ENCODE data around the gene MESP2. TPM values are rescaled to one million over a fixed set of nuclear protein-coding genes. Genes with fewer than 3 reads are reported as not detected.
A peak's percentile ranks its signal among the peaks of the same experiment; 100 is the strongest.

MESP2 gene
- total RNA-seq, 4 donors from 2014 or later: 0.45 to 1.1 TPM; not detected in 2

DNA sequence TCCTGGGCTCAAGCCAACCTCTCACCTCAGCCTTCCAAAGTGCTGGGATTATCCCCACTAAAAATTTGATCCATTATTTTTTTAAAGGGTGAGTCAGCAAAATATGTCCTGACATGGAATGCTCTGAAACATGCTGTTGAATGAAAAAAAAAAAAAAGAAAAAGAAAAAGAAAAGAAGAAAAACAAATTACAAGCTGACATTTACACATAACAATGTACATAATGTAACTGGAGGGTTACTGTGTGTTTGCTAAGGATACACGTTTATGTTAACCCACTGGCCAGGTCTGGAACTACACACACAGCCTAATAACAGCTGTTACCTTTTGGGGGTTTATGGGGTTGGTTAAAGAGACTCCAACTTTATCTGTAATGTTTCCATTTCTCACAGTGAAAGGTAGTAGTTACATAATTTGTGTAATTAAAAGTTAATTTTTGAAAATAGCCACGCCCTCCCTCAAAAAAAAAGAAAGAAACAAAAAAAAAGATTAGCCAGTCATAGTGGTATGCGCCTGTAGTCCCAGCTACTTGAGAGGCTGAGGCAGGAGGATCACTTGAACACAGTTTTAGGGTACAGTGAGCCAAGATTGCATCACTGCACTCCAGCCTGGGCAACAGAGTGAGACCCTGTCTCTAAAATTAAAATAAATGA is 3.1 kb upstream of the MESP2 start:
- TF ChIP-seq, protein P1, sequence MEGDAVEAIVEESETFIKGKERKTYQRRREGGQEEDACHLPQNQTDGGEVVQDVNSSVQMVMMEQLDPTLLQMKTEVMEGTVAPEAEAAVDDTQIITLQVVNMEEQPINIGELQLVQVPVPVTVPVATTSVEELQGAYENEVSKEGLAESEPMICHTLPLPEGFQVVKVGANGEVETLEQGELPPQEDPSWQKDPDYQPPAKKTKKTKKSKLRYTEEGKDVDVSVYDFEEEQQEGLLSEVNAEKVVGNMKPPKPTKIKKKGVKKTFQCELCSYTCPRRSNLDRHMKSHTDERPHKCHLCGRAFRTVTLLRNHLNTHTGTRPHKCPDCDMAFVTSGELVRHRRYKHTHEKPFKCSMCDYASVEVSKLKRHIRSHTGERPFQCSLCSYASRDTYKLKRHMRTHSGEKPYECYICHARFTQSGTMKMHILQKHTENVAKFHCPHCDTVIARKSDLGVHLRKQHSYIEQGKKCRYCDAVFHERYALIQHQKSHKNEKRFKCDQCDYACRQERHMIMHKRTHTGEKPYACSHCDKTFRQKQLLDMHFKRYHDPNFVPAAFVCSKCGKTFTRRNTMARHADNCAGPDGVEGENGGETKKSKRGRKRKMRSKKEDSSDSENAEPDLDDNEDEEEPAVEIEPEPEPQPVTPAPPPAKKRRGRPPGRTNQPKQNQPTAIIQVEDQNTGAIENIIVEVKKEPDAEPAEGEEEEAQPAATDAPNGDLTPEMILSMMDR (IDR thresholded peaks at IDR 0.05): no peak
- no peak for TF ChIP-seq POLR2A (IDR thresholded peaks at IDR 0.05)
- 62 to 67% methylated on average over 3 of the region's 3 CpGs for WGBS, 2 donors
- H3K4me3 ChIP-seq (ENCODE audit: low read depth, poor library complexity, severe bottlenecking): no peak overlapping the region
- no peak for DNase-seq (ENCODE audit: low spot score in 2 of 2)
- intact Hi-C loops (cut with DNase I; ENCODE audit: low total_unique reads): no loop called here

DNA sequence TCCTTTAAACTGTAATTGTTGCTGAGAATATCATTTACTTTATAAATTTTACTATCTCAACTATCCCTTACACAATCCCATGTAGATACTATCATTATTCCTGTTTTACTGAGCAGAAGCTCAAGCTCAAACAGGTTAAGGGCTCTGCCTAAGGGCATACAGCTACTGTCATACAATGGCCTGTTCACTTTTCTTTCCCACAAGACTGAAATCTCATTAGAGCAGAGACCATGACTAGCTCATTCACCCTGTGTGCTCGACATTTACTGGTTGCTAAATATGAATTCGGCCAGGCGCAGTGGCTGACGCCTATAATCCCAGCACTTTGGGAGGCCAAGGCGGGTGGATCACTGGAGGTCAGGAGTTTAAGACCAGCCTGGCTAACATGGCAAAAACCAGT is 1.6 kb upstream of the MESP2 start:
- DNase-seq (ENCODE audit: low spot score in 2 of 2): no peak
- WGBS, 2 donors: 50 to 64% methylated on average over 5 of the region's 5 CpGs
- no peak overlapping the region for H3K4me3 ChIP-seq (ENCODE audit: low read depth, poor library complexity, severe bottlenecking)
- intact Hi-C loops (cut with DNase I; ENCODE audit: low total_unique reads): no loop called here
- TF ChIP-seq, protein P1 (IDR thresholded peaks at IDR 0.05): no peak
- no peak for TF ChIP-seq POLR2A (IDR thresholded peaks at IDR 0.05)

DNA sequence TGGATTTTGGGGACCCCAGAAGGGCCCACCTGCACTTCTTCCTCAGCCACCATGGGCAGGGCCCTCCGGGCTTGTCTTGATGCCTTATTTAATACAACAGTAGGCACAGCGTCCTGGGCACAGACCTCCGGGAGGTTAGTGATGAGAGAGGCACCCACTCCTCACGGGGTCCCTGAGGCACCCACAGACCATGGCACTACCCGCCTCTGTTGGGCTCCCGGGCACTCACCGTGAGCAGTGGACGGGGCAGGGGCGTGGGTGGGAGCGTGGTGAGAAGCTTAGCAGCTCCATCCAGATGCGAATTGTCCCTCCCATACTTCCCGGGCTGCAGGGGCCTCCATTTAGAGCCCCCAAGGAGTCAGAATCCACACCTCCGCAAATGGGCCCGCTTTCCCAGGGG is 317 bp upstream of the MESP2 start:
- peak in 1 of 2 donors; percentile 81 for DNase-seq (ENCODE audit: low spot score in 2 of 2)
- 72 to 83% methylated on average over 13 to 14 of the region's 14 CpGs for WGBS, 2 donors
- no peak for TF ChIP-seq POLR2A (IDR thresholded peaks at IDR 0.05)
- TF ChIP-seq, protein P1 (IDR thresholded peaks at IDR 0.05): no peak
- H3K4me3 ChIP-seq (ENCODE audit: low read depth, poor library complexity, severe bottlenecking): no peak overlapping the region
- intact Hi-C loops (cut with DNase I; ENCODE audit: low total_unique reads): no loop called here

DNA sequence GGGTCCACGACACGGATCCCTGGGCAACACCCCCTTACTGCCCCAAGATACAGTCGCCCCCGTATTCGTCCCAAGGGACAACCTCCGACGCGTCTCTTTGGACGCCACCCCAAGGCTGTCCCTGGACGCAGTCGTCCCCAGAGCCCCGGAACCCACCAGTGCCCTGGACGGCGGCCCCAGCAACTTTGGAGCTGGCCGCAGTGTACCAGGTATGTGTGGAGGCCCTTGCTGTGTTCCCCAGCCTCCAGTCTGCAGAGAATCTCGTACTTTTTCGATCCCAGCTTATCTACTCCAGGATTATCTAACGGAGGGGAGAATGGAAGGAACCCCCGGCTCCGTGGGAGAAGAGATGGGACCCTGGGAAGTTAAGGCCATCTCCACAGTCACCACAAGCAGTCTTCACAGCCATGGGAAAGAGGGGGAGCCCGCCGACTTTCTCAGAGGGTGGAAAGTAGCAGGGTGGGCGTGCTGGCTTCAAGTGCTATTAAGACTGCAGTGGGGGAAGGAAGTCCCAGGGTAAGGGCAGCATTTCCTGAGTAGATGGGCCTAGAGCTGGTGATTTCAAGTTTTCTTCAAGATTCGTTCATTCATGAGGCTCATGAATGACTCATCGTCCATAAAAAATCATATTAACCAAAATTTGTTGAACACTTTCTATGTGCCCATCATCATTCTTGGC is 1.1 kb downstream of the MESP2 start:
- TF ChIP-seq POLR2A (IDR thresholded peaks at IDR 0.05): no peak
- TF ChIP-seq, protein P1 (IDR thresholded peaks at IDR 0.05): no peak
- H3K4me3 ChIP-seq (ENCODE audit: low read depth, poor library complexity, severe bottlenecking): no peak overlapping the region
- no peak for DNase-seq (ENCODE audit: low spot score in 2 of 2)
- intact Hi-C loops (cut with DNase I; ENCODE audit: low total_unique reads): no loop called here
- WGBS, 2 donors: 65 to 84% methylated on average over 19 to 25 of the region's 25 CpGs

DNA sequence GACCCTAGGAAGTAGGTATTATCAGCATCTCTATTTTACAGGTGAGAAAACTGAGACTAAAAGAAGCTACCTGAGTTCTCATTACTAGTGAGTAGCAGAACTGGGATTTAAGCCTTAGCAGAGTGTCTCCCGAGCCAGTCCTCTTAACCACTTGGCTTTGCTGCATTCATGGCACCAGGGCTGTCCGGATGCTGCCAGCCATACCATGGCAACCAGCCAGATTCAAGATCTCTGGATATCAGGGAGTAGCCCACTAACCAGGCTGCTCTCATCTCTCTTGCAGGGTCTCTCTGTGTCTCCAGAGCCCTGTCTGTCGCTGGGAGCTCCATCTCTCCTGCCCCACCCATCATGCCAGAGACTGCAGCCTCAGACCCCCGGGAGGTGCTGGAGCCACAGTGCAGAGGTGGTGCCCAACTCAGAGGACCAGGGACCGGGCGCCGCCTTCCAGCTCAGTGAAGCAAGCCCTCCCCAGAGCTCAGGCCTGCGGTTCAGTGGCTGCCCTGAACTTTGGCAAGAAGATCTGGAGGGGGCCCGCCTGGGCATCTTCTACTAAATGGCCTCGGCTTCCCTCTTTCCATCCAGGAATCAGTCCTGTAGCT is 1.7 kb downstream of the MESP2 start:
- H3K4me3 ChIP-seq (ENCODE audit: low read depth, poor library complexity, severe bottlenecking): no peak overlapping the region
- WGBS, 2 donors: 76 to 82% methylated on average over 10 of the region's 10 CpGs
- DNase-seq (ENCODE audit: low spot score in 2 of 2): no peak
- intact Hi-C loops (cut with DNase I; ENCODE audit: low total_unique reads): no loop called here
- TF ChIP-seq, protein P1 (IDR thresholded peaks at IDR 0.05): no peak
- TF ChIP-seq POLR2A (IDR thresholded peaks at IDR 0.05): no peak
